ENCODE results near the gene AP2A2. TPM values are rescaled to one million over a fixed set of nuclear protein-coding genes. Genes with fewer than 3 reads are reported as not detected.

Gene AP2A2
- total RNA-seq, 1 experiment from 2014 or later, result 55.5 TPM

DNA sequence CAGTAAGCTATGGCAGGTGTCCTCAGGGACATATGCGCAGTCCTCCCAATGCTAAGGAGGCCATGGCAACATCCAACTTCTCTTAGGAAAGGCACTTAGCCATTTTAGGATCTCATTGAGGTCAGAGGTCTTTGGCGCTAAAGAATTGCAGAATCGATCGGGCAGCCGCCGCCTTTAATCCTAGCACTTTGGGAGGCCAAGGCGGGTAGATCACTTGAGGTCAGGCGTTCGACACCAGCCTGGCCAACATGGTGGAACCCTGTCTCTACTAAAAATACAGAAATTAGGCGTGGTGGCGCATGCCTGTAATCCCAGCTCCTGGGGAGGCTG, 13.8 kb upstream of the AP2A2 start:
- ATAC-seq (no peak), DNase-seq (ENCODE audit: low read depth, low spot score) (no peak)
- Histone ChIP-seq H3K9me3 (ENCODE audit: control insufficient read depth in 1 of 2, insufficient read depth in 1 of 2, low read depth in 1 of 2, low read length in 2 of 2) (no peaks in the 10 kb centered on the region), H3K27me3 (ENCODE audit: insufficient read depth, low read length) (no peaks in the 10 kb centered on the region), H4K20me1 (ENCODE audit: insufficient read depth) (no peaks in the 10 kb centered on the region), H3K9ac (ENCODE audit: low read length) (peak overlapping the region; percentile 87), H3K4me3 (replicated peaks in 1 of 2; ENCODE audit: low read depth in 1 of 2, low read length in 2 of 2) (peak overlapping the region; percentile 67 to 100), H2AFZ (ENCODE audit: low read depth, low read length, poor library complexity, severe bottlenecking) (no peak overlapping the region), H3K9me2 (ENCODE audit: insufficient read depth) (no peaks in the 10 kb centered on the region), H3K4me1 (ENCODE audit: control insufficient read depth in 1 of 2, insufficient read depth in 2 of 2, low read length in 2 of 2) (peaks cover 12 to 24% of the 10 kb centered on the region in 2 experiments), H3K79me2 (ENCODE audit: insufficient read depth, low read length) (peaks cover 35% of the 10 kb centered on the region), H3K27ac (ENCODE audit: low read depth, low read length) (peak overlapping the region; percentile 93), H3K36me3 (ENCODE audit: control insufficient read depth in 1 of 2, insufficient read depth in 2 of 2, low read length in 2 of 2) (peaks cover 0 to 8% of the 10 kb centered on the region in 2 experiments; a peak in 1 of 4 replicates), H3K4me2 (ENCODE audit: low read length) (peak overlapping the region; percentile 93)
- intact Hi-C loops (cut with micrococcal nuclease), result no loop called here
- CTCF ChIA-PET, result no interaction called here
- POLR2A ChIA-PET, result no interaction called here
- BruUV-seq (replicated peaks), result no TSS peak
- TF ChIP-seq EGR1 (IDR thresholded peaks at IDR 0.05; ENCODE audit: low read depth), result no peak
- TF ChIP-seq ZNF274 (IDR thresholded peaks at IDR 0.05; ENCODE audit: low read depth, low read length), result no peak
- TF ChIP-seq SRF (IDR thresholded peaks at IDR 0.05; ENCODE audit: low read depth), result no peak
- TF ChIP-seq, protein P1, sequence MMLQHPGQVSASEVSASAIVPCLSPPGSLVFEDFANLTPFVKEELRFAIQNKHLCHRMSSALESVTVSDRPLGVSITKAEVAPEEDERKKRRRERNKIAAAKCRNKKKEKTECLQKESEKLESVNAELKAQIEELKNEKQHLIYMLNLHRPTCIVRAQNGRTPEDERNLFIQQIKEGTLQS (IDR thresholded peaks at IDR 0.05), result no peak
- TF ChIP-seq, protein P2, sequence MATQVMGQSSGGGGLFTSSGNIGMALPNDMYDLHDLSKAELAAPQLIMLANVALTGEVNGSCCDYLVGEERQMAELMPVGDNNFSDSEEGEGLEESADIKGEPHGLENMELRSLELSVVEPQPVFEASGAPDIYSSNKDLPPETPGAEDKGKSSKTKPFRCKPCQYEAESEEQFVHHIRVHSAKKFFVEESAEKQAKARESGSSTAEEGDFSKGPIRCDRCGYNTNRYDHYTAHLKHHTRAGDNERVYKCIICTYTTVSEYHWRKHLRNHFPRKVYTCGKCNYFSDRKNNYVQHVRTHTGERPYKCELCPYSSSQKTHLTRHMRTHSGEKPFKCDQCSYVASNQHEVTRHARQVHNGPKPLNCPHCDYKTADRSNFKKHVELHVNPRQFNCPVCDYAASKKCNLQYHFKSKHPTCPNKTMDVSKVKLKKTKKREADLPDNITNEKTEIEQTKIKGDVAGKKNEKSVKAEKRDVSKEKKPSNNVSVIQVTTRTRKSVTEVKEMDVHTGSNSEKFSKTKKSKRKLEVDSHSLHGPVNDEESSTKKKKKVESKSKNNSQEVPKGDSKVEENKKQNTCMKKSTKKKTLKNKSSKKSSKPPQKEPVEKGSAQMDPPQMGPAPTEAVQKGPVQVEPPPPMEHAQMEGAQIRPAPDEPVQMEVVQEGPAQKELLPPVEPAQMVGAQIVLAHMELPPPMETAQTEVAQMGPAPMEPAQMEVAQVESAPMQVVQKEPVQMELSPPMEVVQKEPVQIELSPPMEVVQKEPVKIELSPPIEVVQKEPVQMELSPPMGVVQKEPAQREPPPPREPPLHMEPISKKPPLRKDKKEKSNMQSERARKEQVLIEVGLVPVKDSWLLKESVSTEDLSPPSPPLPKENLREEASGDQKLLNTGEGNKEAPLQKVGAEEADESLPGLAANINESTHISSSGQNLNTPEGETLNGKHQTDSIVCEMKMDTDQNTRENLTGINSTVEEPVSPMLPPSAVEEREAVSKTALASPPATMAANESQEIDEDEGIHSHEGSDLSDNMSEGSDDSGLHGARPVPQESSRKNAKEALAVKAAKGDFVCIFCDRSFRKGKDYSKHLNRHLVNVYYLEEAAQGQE (IDR thresholded peaks at IDR 0.05; ENCODE audit: low read depth), result no peak
- TF ChIP-seq ZFX (IDR thresholded peaks at IDR 0.05), result no peak
- TF ChIP-seq JUND (IDR thresholded peaks at IDR 0.05), result no peak
- no peak for TF ChIP-seq FOSL1 (IDR thresholded peaks at IDR 0.05; ENCODE audit: low read depth)
- TF ChIP-seq EZH2 (IDR thresholded peaks at IDR 0.05), result no peak
- TF ChIP-seq TCF7L2 (IDR thresholded peaks at IDR 0.05; ENCODE audit: borderline replicate concordance, extremely low read depth, insufficient read depth, insufficient read length), result no peak
- TF ChIP-seq, protein P3, sequence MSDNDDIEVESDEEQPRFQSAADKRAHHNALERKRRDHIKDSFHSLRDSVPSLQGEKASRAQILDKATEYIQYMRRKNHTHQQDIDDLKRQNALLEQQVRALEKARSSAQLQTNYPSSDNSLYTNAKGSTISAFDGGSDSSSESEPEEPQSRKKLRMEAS (IDR thresholded peaks at IDR 0.05), result no peak
- no peak for TF ChIP-seq RAD21 (IDR thresholded peaks at IDR 0.05; ENCODE audit: low read depth)
- TF ChIP-seq, protein P4, sequence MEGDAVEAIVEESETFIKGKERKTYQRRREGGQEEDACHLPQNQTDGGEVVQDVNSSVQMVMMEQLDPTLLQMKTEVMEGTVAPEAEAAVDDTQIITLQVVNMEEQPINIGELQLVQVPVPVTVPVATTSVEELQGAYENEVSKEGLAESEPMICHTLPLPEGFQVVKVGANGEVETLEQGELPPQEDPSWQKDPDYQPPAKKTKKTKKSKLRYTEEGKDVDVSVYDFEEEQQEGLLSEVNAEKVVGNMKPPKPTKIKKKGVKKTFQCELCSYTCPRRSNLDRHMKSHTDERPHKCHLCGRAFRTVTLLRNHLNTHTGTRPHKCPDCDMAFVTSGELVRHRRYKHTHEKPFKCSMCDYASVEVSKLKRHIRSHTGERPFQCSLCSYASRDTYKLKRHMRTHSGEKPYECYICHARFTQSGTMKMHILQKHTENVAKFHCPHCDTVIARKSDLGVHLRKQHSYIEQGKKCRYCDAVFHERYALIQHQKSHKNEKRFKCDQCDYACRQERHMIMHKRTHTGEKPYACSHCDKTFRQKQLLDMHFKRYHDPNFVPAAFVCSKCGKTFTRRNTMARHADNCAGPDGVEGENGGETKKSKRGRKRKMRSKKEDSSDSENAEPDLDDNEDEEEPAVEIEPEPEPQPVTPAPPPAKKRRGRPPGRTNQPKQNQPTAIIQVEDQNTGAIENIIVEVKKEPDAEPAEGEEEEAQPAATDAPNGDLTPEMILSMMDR (IDR thresholded peaks at IDR 0.05 in 2 of 3, conservative IDR thresholded peaks at IDR 0.05 in 1 of 3; ENCODE audit: borderline replicate concordance in 1 of 3, insufficient read depth in 1 of 3, low read depth in 2 of 3, low read length in 2 of 3), result no peak
- no peak for TF ChIP-seq SIN3A (IDR thresholded peaks at IDR 0.05; ENCODE audit: low read depth)
- no peak for TF ChIP-seq CEBPB (IDR thresholded peaks at IDR 0.05; ENCODE audit: low read depth)
- TF ChIP-seq, protein P5, sequence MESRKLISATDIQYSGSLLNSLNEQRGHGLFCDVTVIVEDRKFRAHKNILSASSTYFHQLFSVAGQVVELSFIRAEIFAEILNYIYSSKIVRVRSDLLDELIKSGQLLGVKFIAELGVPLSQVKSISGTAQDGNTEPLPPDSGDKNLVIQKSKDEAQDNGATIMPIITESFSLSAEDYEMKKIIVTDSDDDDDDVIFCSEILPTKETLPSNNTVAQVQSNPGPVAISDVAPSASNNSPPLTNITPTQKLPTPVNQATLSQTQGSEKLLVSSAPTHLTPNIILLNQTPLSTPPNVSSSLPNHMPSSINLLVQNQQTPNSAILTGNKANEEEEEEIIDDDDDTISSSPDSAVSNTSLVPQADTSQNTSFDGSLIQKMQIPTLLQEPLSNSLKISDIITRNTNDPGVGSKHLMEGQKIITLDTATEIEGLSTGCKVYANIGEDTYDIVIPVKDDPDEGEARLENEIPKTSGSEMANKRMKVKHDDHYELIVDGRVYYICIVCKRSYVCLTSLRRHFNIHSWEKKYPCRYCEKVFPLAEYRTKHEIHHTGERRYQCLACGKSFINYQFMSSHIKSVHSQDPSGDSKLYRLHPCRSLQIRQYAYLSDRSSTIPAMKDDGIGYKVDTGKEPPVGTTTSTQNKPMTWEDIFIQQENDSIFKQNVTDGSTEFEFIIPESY (IDR thresholded peaks at IDR 0.05; ENCODE audit: extremely low read depth, insufficient replicate concordance, low read length), result no peak
- TF ChIP-seq POLR2AphosphoS5 (IDR thresholded peaks at IDR 0.05; ENCODE audit: low read depth, low read length), result no peak
- RAD21 ChIA-PET (ENCODE audit: low non-redundant PET in 1 of 2, low total read pairs in 2 of 2, uncharacterized antibody in 2 of 2, unreplicated experiment in 2 of 2), result no interaction called here
